ENCODE measurements around the gene ITPR1.
"Not testable (repeated sequence)": the region's sequence is repeated elsewhere in the genome, so short reads cannot be mapped to it uniquely, and the experiment has no call there.

The ITPR1 gene

GRCh38 chr3:4758957-4759656, 266.0 kb downstream of the ITPR1 start:
- Histone ChIP-seq H3K9me3 (ENCODE audit: low read length) (no peaks in the 10 kb centered on the region), H3K36me3 (ENCODE audit: insufficient read depth, low read length) (no peaks in the 10 kb centered on the region), H3K27me3 (ENCODE audit: insufficient read depth, low read length) (no peaks in the 10 kb centered on the region), H2AFZ (ENCODE audit: low read length) (no peak overlapping the region), H3K79me2 (ENCODE audit: insufficient read depth, low read length) (no peaks in the 10 kb centered on the region), H3F3A (ENCODE audit: insufficient read depth, low read length) (no peaks in the 10 kb centered on the region), H4K20me1 (ENCODE audit: insufficient read depth, low read length) (no peaks in the 10 kb centered on the region), H3K9ac (ENCODE audit: low read length) (no peak overlapping the region), H3K4me3 (ENCODE audit: low read depth, low read length, poor library complexity, severe bottlenecking) (no peak overlapping the region), H3K27ac (ENCODE audit: low read depth, low read length, poor library complexity, severe bottlenecking) (no peak overlapping the region), H3K4me1 (ENCODE audit: insufficient read depth, low read length, severe bottlenecking) (no peaks in the 10 kb centered on the region), H3K9me2 (ENCODE audit: low read depth, low read length) (no peaks in the 10 kb centered on the region), H3K4me2 (ENCODE audit: low read length) (no peak overlapping the region)
- TF ChIP-seq EZH2 (IDR thresholded peaks at IDR 0.05; ENCODE audit: borderline replicate concordance, low read length) (no peak), CTCF (IDR thresholded peaks at IDR 0.05; ENCODE audit: low read length) (no peak)

- Histone ChIP-seq H3K27ac (ENCODE audit: low read depth, low read length, poor library complexity, severe bottlenecking) (no peak overlapping the region), H3K9me2 (ENCODE audit: low read depth, low read length) (no peaks in the 10 kb centered on the region), H3K79me2 (ENCODE audit: insufficient read depth, low read length) (no peaks in the 10 kb centered on the region), H3K36me3 (ENCODE audit: insufficient read depth, low read length) (no peaks in the 10 kb centered on the region), H4K20me1 (ENCODE audit: insufficient read depth, low read length) (no peaks in the 10 kb centered on the region), H3K9me3 (ENCODE audit: low read length) (no peaks in the 10 kb centered on the region), H3F3A (ENCODE audit: insufficient read depth, low read length) (no peaks in the 10 kb centered on the region), H3K9ac (ENCODE audit: low read length) (no peak overlapping the region), H3K4me1 (ENCODE audit: insufficient read depth, low read length, severe bottlenecking) (no peaks in the 10 kb centered on the region), H3K4me2 (ENCODE audit: low read length) (no peak overlapping the region), H3K4me3 (ENCODE audit: low read depth, low read length, poor library complexity, severe bottlenecking) (no peak overlapping the region), H2AFZ (ENCODE audit: low read length) (no peak overlapping the region), H3K27me3 (ENCODE audit: insufficient read depth, low read length) (no peaks in the 10 kb centered on the region)
- TF ChIP-seq CTCF (IDR thresholded peaks at IDR 0.05; ENCODE audit: low read length), result no peak
- no peak for TF ChIP-seq EZH2 (IDR thresholded peaks at IDR 0.05; ENCODE audit: borderline replicate concordance, low read length)
Measured at GRCh38 chr3:4759689-4760312, 266.7 kb downstream of the ITPR1 start.

GRCh38 chr3:4761759-4762158, 268.6 kb downstream of the ITPR1 start:
- H3K79me2 ChIP-seq (ENCODE audit: insufficient read depth, low read length), result no peaks in the 10 kb centered on the region
- H3K9ac ChIP-seq (ENCODE audit: low read length), result no peak overlapping the region
- H3K4me2 ChIP-seq (ENCODE audit: low read length), result no peak overlapping the region
- no peaks in the 10 kb centered on the region for H3K27me3 ChIP-seq (ENCODE audit: insufficient read depth, low read length)
- no peaks in the 10 kb centered on the region for H3K9me3 ChIP-seq (ENCODE audit: low read length)
- no peak overlapping the region for H3K4me3 ChIP-seq (ENCODE audit: low read depth, low read length, poor library complexity, severe bottlenecking)
- H3K9me2 ChIP-seq (ENCODE audit: low read depth, low read length), result no peaks in the 10 kb centered on the region
- H3F3A ChIP-seq (ENCODE audit: insufficient read depth, low read length), result no peaks in the 10 kb centered on the region
- no peak overlapping the region for H3K27ac ChIP-seq (ENCODE audit: low read depth, low read length, poor library complexity, severe bottlenecking)
- no peaks in the 10 kb centered on the region for H4K20me1 ChIP-seq (ENCODE audit: insufficient read depth, low read length)
- no peak overlapping the region for H2AFZ ChIP-seq (ENCODE audit: low read length)
- no peaks in the 10 kb centered on the region for H3K36me3 ChIP-seq (ENCODE audit: insufficient read depth, low read length)
- no peaks in the 10 kb centered on the region for H3K4me1 ChIP-seq (ENCODE audit: insufficient read depth, low read length, severe bottlenecking)
- TF ChIP-seq EZH2 (IDR thresholded peaks at IDR 0.05; ENCODE audit: borderline replicate concordance, low read length) (no peak), CTCF (IDR thresholded peaks at IDR 0.05; ENCODE audit: low read length) (no peak)

- not testable (repeated sequence) for H3K27me3 ChIP-seq (ENCODE audit: insufficient read depth, low read length); H3K79me2 ChIP-seq (ENCODE audit: insufficient read depth, low read length); H2AFZ ChIP-seq (ENCODE audit: low read length); H3K27ac ChIP-seq (ENCODE audit: low read depth, low read length, poor library complexity, severe bottlenecking); H3K4me1 ChIP-seq (ENCODE audit: insufficient read depth, low read length, severe bottlenecking); H3F3A ChIP-seq (ENCODE audit: insufficient read depth, low read length); H3K9me2 ChIP-seq (ENCODE audit: low read depth, low read length); H3K9me3 ChIP-seq (ENCODE audit: low read length); H3K9ac ChIP-seq (ENCODE audit: low read length); H3K36me3 ChIP-seq (ENCODE audit: insufficient read depth, low read length); H4K20me1 ChIP-seq (ENCODE audit: insufficient read depth, low read length); H3K4me3 ChIP-seq (ENCODE audit: low read depth, low read length, poor library complexity, severe bottlenecking); H3K4me2 ChIP-seq (ENCODE audit: low read length)
Measured at GRCh38 chr3:4762481-4763230, 269.5 kb downstream of the ITPR1 start.
